ENCODE measurements around the gene MLPH. TPM values are rescaled to one million over a fixed set of nuclear protein-coding genes. Genes with fewer than 3 reads are reported as not detected.

The MLPH gene
- total RNA-seq, 4 donors from 2014 or later = 1.8 to 13.8 (median 10.8) TPM

DNA sequence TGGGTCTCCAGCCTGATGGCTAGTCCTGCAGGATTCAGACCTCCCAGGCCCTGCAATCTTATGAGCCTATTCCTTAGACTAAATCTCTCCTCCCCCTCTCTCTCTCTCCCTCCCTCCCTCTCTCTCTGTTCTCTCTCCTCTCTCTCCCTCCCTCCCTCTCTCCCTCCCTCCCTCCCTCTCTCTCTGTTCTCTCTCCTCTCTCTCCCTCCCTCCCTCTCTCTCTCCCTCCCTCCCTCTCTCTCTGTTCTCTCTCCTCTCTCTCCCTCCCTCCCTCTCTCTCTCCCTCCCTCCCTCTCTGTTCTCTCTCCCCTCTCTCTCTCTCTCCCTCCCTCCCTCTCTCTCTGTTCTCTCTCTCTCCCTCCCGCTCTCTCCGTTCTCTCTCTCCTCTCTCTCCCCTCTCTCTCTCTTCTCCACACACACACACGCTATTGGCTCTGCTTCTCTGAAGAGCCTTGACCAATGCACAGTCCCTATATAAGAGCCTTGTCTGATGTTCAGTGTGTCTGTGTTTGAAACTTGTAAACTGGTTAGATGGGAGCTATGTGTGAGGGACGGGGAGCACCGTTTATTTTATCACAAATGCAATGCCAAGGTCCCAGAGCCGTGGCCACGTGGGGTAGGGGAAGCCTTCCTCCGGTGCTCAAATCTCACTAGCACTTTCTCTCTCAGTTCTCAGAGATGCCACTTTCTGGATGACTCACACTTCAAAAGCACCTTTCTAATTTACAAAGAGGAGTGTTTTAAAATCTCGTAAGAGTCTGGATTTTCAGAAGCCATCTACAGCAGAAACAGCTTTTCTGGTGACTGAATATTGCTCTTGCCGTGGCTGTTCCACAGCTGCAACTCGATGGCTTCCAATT, 70.0 kb downstream of the MLPH start:
- Histone ChIP-seq H3K4me3 (no peak overlapping the region), H3K9me3 (peaks cover 0 to 14% (median 0%) of the 10 kb centered on the region in 3 donors), H3K36me3 (no peaks in the 10 kb centered on the region), H3K27ac (peak overlapping the region in 3 of 4 donors; percentile 27 to 70 (median 61)), H3K27me3 (no peaks in the 10 kb centered on the region), H3K4me1 (peaks cover 0 to 40% (median 8%) of the 10 kb centered on the region in 3 donors)
- peak; percentile 46 for ATAC-seq
- TF ChIP-seq EP300 (IDR thresholded peaks at IDR 0.05) (no peak), POLR2AphosphoS5 (IDR thresholded peaks at IDR 0.05) (no peak), POLR2A (IDR thresholded peaks at IDR 0.05) (no peak)
- TF ChIP-seq, protein P1, sequence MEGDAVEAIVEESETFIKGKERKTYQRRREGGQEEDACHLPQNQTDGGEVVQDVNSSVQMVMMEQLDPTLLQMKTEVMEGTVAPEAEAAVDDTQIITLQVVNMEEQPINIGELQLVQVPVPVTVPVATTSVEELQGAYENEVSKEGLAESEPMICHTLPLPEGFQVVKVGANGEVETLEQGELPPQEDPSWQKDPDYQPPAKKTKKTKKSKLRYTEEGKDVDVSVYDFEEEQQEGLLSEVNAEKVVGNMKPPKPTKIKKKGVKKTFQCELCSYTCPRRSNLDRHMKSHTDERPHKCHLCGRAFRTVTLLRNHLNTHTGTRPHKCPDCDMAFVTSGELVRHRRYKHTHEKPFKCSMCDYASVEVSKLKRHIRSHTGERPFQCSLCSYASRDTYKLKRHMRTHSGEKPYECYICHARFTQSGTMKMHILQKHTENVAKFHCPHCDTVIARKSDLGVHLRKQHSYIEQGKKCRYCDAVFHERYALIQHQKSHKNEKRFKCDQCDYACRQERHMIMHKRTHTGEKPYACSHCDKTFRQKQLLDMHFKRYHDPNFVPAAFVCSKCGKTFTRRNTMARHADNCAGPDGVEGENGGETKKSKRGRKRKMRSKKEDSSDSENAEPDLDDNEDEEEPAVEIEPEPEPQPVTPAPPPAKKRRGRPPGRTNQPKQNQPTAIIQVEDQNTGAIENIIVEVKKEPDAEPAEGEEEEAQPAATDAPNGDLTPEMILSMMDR (IDR thresholded peaks at IDR 0.05) = no peak
- 20 to 32% methylated on average over 8 of the region's 11 CpGs for WGBS, 2 donors (ENCODE audit: low coverage in 1 of 2)

DNA sequence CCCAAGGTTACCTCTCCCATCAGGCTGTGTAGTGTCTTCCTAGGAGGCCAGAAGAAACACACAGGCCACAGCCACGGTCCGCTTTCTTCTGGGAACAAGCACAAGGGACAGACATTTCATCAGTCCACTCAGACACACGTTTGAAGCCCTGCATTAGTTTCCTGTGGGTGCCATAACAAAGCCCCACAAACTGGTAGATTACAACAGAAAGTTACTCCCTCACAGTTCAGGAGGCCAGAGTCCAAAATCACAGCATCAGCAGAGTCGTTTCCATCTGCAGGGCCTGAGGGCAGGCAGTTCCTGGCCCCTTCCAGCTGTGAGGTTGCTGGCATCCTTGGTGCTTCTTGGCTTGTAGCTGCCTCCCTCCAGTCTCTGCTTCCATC, 70.6 kb downstream of the MLPH start:
- no peaks in the 10 kb centered on the region for H3K27me3 ChIP-seq
- no peak for ATAC-seq
- peaks cover 0 to 39% (median 8%) of the 10 kb centered on the region in 3 donors for H3K4me1 ChIP-seq
- no peak overlapping the region for H3K4me3 ChIP-seq
- H3K36me3 ChIP-seq = no peaks in the 10 kb centered on the region
- no peak for TF ChIP-seq POLR2A (IDR thresholded peaks at IDR 0.05)
- TF ChIP-seq, protein P1 (IDR thresholded peaks at IDR 0.05) = no peak
- TF ChIP-seq EP300 (IDR thresholded peaks at IDR 0.05) = no peak
- TF ChIP-seq POLR2AphosphoS5 (IDR thresholded peaks at IDR 0.05) = no peak
- WGBS, 2 donors (ENCODE audit: low coverage in 1 of 2) = 40 to 57% methylated on average over 2 to 3 of the region's 4 CpGs
- peak overlapping the region in 3 of 4 donors; percentile 27 to 70 (median 61) for H3K27ac ChIP-seq
- H3K9me3 ChIP-seq = peaks cover 0 to 14% (median 0%) of the 10 kb centered on the region in 3 donors

DNA sequence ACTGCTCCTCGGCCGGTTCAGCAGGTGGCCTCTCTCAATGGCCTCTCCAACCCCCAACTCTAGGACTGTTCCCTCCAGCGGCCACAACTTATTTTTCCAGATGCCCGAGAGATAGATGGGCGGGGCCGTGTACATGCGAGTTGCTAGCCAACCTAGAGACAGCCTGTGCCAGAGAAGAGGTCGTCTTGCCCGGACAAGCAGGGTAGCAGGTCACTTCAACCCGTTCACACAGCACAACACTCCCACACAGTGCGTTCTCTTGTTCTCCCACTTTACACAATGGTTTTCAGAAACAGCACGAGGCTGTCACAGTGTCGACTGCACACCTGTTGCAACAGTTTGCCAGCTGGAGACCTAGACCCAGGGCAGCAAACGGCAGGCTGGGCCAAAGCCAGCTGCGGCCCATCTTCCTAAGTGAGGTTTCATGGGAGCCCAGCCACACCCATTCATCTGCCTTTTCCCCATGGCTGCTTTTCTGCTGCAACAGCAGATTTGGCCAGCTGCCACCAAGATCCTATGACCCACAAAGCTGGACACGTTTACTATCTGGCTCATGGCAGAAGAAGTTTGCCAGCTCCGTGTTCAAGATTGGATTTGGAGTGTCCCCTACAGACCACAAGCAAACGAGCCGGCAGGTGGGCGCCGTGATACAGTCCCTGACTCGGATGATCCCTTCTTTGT, 72.0 kb downstream of the MLPH start:
- Histone ChIP-seq H3K9me3 (peaks cover 0 to 14% (median 0%) of the 10 kb centered on the region in 3 donors), H3K4me3 (no peak overlapping the region), H3K36me3 (no peaks in the 10 kb centered on the region), H3K4me1 (peaks cover 0 to 39% (median 8%) of the 10 kb centered on the region in 3 donors), H3K27me3 (peaks cover 9% of the 10 kb centered on the region), H3K27ac (peak overlapping the region in 1 of 4 donors; percentile 31)
- WGBS, 2 donors (ENCODE audit: low coverage in 1 of 2) = 0 to 33% methylated on average over 3 to 14 of the region's 22 CpGs
- ATAC-seq = peak; percentile 87
- no peak for TF ChIP-seq POLR2A (IDR thresholded peaks at IDR 0.05)
- TF ChIP-seq, protein P1 (IDR thresholded peaks at IDR 0.05) = no peak
- TF ChIP-seq POLR2AphosphoS5 (IDR thresholded peaks at IDR 0.05) = peak; percentile 67

DNA sequence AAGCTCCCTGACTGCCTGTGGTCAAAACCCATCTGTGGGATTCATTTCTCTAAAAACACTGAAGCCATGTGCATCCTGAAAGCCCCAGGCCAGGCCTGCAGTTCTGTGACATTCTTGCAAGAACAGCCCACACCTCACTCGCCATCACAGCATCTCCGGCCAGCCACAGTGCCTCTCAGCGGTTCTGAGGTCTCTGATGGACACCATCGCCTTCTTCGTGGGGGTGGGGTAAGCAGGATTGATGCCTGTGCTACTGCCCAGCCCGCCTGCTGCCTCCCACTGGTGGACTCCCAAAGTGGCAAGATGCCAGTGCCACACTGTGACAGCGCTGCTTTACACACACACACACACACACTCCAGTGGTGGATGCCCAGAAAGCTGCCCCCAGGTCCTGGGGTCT, 74.2 kb downstream of the MLPH start:
- ATAC-seq = no peak
- TF ChIP-seq, protein P1 (IDR thresholded peaks at IDR 0.05) = no peak
- TF ChIP-seq POLR2AphosphoS5 (IDR thresholded peaks at IDR 0.05) = no peak
- TF ChIP-seq POLR2A (IDR thresholded peaks at IDR 0.05) = no peak
- TF ChIP-seq EP300 (IDR thresholded peaks at IDR 0.05) = no peak
- Histone ChIP-seq H3K9me3 (no peaks in the 10 kb centered on the region), H3K36me3 (no peaks in the 10 kb centered on the region), H3K4me3 (no peak overlapping the region), H3K4me1 (peaks cover 0 to 38% (median 8%) of the 10 kb centered on the region in 3 donors), H3K27ac (no peak overlapping the region), H3K27me3 (peaks cover 20% of the 10 kb centered on the region)
- 83 to 86% methylated on average over 3 of the region's 7 CpGs for WGBS, 2 donors (ENCODE audit: low coverage in 1 of 2)
